Measurements from ENCODE around the gene FIGN. TPM values are rescaled to one million over a fixed set of nuclear protein-coding genes. Genes with fewer than 3 reads are reported as not detected.

Gene FIGN
- total and polyA plus RNA-seq, 2 donors from 2014 or later: 1.1 to 8.0 TPM

DNA sequence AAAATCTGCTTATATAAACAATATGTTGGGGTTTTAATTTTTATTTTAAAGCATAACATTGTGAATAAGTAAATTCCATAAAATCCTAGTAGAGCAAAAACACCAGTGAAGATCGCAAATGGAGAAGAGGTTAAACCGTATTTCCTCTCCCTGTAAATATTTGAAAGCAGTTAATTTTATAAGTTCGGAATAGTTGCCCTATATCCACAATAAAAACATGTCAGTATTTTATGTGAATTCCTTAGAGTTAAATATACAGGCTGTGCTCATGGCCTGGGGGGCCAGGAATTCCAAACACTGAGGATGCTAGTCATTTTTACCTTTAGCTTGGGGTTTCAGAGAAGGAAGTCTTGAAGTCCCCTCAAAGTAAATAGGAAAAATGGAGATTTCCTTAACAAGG lies 135.0 kb downstream of the FIGN start:
- Histone ChIP-seq H3K4me3 (ENCODE audit: low read length in 3 of 3) (no peak overlapping the region), H3K9ac (ENCODE audit: low read length in 3 of 3) (no peak overlapping the region), H3K36me3 (ENCODE audit: control insufficient read depth in 2 of 3, insufficient read depth in 3 of 3, low read length in 3 of 3) (no peaks in the 10 kb centered on the region), H3K9me3 (ENCODE audit: control insufficient read depth in 2 of 3, insufficient read depth in 1 of 3, low read length in 3 of 3) (no peaks in the 10 kb centered on the region), H3K27ac (ENCODE audit: low read depth in 2 of 2, low read length in 2 of 2) (no peak overlapping the region), H3K27me3 (ENCODE audit: control insufficient read depth, insufficient read depth, low read length) (no peaks in the 10 kb centered on the region), H3K4me1 (ENCODE audit: control insufficient read depth in 2 of 3, insufficient read depth in 2 of 3, low read depth in 1 of 3, low read length in 3 of 3) (no peaks in the 10 kb centered on the region)
- intact Hi-C loops (cut with DNase I): no loop called here
- FAIRE-seq (no peak), DNase-seq (peak in 1 of 5 donors; percentile 19)
- TF ChIP-seq, protein P1, sequence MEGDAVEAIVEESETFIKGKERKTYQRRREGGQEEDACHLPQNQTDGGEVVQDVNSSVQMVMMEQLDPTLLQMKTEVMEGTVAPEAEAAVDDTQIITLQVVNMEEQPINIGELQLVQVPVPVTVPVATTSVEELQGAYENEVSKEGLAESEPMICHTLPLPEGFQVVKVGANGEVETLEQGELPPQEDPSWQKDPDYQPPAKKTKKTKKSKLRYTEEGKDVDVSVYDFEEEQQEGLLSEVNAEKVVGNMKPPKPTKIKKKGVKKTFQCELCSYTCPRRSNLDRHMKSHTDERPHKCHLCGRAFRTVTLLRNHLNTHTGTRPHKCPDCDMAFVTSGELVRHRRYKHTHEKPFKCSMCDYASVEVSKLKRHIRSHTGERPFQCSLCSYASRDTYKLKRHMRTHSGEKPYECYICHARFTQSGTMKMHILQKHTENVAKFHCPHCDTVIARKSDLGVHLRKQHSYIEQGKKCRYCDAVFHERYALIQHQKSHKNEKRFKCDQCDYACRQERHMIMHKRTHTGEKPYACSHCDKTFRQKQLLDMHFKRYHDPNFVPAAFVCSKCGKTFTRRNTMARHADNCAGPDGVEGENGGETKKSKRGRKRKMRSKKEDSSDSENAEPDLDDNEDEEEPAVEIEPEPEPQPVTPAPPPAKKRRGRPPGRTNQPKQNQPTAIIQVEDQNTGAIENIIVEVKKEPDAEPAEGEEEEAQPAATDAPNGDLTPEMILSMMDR (IDR thresholded peaks at IDR 0.05; ENCODE audit: borderline replicate concordance, extremely low read depth, insufficient read depth): no peak

DNA sequence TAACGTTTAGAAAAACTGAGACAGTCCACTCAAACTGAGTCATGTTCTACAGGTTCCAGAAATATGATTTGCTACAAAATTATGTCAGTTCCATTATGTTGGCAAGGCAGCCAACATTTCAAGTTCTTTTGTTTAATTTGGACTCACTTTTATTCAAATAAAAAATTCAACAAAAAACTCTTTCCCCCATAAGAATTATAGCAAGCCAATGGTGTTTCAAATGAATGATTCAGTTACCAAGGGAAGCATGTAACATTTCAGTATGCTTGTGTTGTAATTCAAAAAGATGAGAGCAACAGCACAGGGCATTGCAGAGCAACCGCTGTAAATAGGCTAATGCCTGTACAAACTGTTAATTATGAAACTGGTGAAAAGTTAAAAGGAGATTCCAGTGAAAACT lies 140.8 kb downstream of the FIGN start:
- no peak for DNase-seq
- no peaks in the 10 kb centered on the region for H3K4me1 ChIP-seq (ENCODE audit: control insufficient read depth in 2 of 3, insufficient read depth in 2 of 3, low read depth in 1 of 3, low read length in 3 of 3)
- no peaks in the 10 kb centered on the region for H3K36me3 ChIP-seq (ENCODE audit: control insufficient read depth in 2 of 3, insufficient read depth in 3 of 3, low read length in 3 of 3)
- intact Hi-C loops (cut with DNase I): no loop called here
- no peaks in the 10 kb centered on the region for H3K27me3 ChIP-seq (ENCODE audit: control insufficient read depth, insufficient read depth, low read length)
- FAIRE-seq: no peak
- no peak overlapping the region for H3K9ac ChIP-seq (ENCODE audit: low read length in 3 of 3)
- H3K27ac ChIP-seq (ENCODE audit: low read depth in 2 of 2, low read length in 2 of 2): no peak overlapping the region
- no peak overlapping the region for H3K4me3 ChIP-seq (ENCODE audit: low read length in 3 of 3)
- H3K9me3 ChIP-seq (ENCODE audit: control insufficient read depth in 2 of 3, insufficient read depth in 1 of 3, low read length in 3 of 3): no peaks in the 10 kb centered on the region
- TF ChIP-seq, protein P1 (IDR thresholded peaks at IDR 0.05; ENCODE audit: borderline replicate concordance, extremely low read depth, insufficient read depth): no peak

DNA sequence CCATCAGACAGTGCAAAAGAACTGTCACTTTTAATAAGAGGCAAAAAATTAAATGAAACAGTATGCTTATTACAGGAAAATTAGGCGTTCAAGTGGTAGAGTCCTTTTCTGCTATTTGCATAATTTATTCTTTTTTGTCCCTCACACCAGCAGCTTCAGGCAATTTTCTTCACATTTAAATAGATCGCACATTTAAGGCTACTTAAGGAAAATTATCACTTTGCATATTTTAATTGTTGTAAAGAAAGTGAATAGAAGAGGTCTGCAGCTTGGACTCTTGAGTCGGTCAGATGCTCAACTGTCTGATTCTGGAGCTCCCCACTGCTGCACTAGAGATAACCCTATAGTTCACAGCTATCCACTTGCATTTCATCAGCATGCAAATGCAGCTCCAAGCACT lies 141.3 kb downstream of the FIGN start:
- no peak for FAIRE-seq
- H3K36me3 ChIP-seq (ENCODE audit: control insufficient read depth in 2 of 3, insufficient read depth in 3 of 3, low read length in 3 of 3): no peaks in the 10 kb centered on the region
- H3K9ac ChIP-seq (ENCODE audit: low read length in 3 of 3): no peak overlapping the region
- DNase-seq: no peak
- H3K9me3 ChIP-seq (ENCODE audit: control insufficient read depth in 2 of 3, insufficient read depth in 1 of 3, low read length in 3 of 3): no peaks in the 10 kb centered on the region
- no peak overlapping the region for H3K4me3 ChIP-seq (ENCODE audit: low read length in 3 of 3)
- intact Hi-C loops (cut with DNase I): no loop called here
- TF ChIP-seq, protein P1 (IDR thresholded peaks at IDR 0.05; ENCODE audit: borderline replicate concordance, extremely low read depth, insufficient read depth): no peak
- H3K27ac ChIP-seq (ENCODE audit: low read depth in 2 of 2, low read length in 2 of 2): no peak overlapping the region
- no peaks in the 10 kb centered on the region for H3K4me1 ChIP-seq (ENCODE audit: control insufficient read depth in 2 of 3, insufficient read depth in 2 of 3, low read depth in 1 of 3, low read length in 3 of 3)
- no peaks in the 10 kb centered on the region for H3K27me3 ChIP-seq (ENCODE audit: control insufficient read depth, insufficient read depth, low read length)

DNA sequence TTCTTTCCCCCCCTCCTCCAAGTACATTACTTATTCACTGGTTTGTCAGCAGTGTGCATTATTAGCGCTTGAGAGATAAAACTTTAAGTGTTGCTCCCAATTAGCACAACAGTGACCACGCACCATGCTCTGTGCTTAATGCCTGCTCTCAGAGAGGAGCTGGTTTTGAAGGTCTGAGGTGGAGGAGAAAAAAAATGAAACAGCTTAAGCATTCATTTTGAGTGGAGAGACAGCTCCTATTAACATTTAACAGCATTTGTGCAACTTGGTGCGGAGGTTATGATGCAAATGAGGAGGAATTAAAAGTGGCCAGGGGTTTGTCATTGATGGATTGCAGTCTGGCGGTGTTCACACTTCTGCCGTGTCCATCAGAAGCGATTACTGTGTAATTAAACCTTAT lies 141.8 kb downstream of the FIGN start:
- Histone ChIP-seq H3K9me3 (ENCODE audit: control insufficient read depth in 2 of 3, insufficient read depth in 1 of 3, low read length in 3 of 3) (no peaks in the 10 kb centered on the region), H3K4me3 (ENCODE audit: low read length in 3 of 3) (no peak overlapping the region), H3K4me1 (ENCODE audit: control insufficient read depth in 2 of 3, insufficient read depth in 2 of 3, low read depth in 1 of 3, low read length in 3 of 3) (no peaks in the 10 kb centered on the region), H3K27ac (ENCODE audit: low read depth in 2 of 2, low read length in 2 of 2) (no peak overlapping the region), H3K9ac (ENCODE audit: low read length in 3 of 3) (no peak overlapping the region), H3K27me3 (ENCODE audit: control insufficient read depth, insufficient read depth, low read length) (no peaks in the 10 kb centered on the region), H3K36me3 (ENCODE audit: control insufficient read depth in 2 of 3, insufficient read depth in 3 of 3, low read length in 3 of 3) (no peaks in the 10 kb centered on the region)
- DNase-seq (no peak), FAIRE-seq (no peak)
- intact Hi-C loops (cut with DNase I): no loop called here
- TF ChIP-seq, protein P1 (IDR thresholded peaks at IDR 0.05; ENCODE audit: borderline replicate concordance, extremely low read depth, insufficient read depth): no peak

Measured in kidney (tissue), 14 donors.